ENCODE measurements around the gene PRKD3. TPM values are rescaled to one million over a fixed set of nuclear protein-coding genes. Genes with fewer than 3 reads are reported as not detected.

Gene PRKD3
- total and polyA plus RNA-seq, 9 of the 15 experiments (the other 6 are each of a cell fraction or from before 2014, with no cell fraction given): 4.7 to 26.7 (median 17.0) TPM

GRCh38 chr2:37284381-37284780, 40.3 kb downstream of the PRKD3 start:
- FAIRE-seq: no peak
- ATAC-seq: no peak
- no peak for DNase-seq (ENCODE audit: extremely low read depth in 1 of 4, low spot score in 3 of 4)
- no peak overlapping the region for H3K27ac ChIP-seq (ENCODE audit: extremely low read depth, low read depth, low read length)
- CTCF ChIA-PET (ENCODE audit: low intra/inter-chr PET ratio): no interaction called here
- H3K4me2 ChIP-seq (ENCODE audit: insufficient read depth, low read length): no peak overlapping the region
- H3K9me3 ChIP-seq (replicated peaks; ENCODE audit: control insufficient read depth, insufficient read depth, low read depth, low read length): no peaks in the 10 kb centered on the region
- H3K9me1 ChIP-seq (ENCODE audit: control insufficient read depth, insufficient read depth, low read length): no peaks in the 10 kb centered on the region
- no peaks in the 10 kb centered on the region for H3K79me2 ChIP-seq (ENCODE audit: control insufficient read depth, insufficient read depth, low read length)
- H4K20me1 ChIP-seq (replicated peaks; ENCODE audit: control insufficient read depth, insufficient read depth, low read length): no peaks in the 10 kb centered on the region
- no peak overlapping the region for H3K4me3 ChIP-seq
- TF ChIP-seq SOX6 (IDR thresholded peaks at IDR 0.05) (no peak), ETV5 (CRISPR knock-in tag; IDR thresholded peaks at IDR 0.05; ENCODE audit: low read depth) (no peak), RBM39 (optimal IDR thresholded peaks at IDR 0.05; ENCODE audit: low read depth, low read length) (no peak), RBM22 (IDR thresholded peaks at IDR 0.05; ENCODE audit: low read depth, low read length, poor library complexity, severe bottlenecking) (no peak)
- POLR2A ChIA-PET: interaction anchor here (0.7 kb wide), 1 partner anchor 1469 kb away, joined by 3 read pairs; no protein-coding TSS in a partner anchor
- BruUV-seq (replicated peaks): no TSS peak
- in situ Hi-C loops (cut with MboI): no loop called here
- no peak overlapping the region for H3K9ac ChIP-seq (ENCODE audit: insufficient read depth in 1 of 2, low read depth in 2 of 2, low read length in 2 of 2)
- H2AFZ ChIP-seq (ENCODE audit: low read depth, low read length): no peak overlapping the region
- peaks cover 54% of the 10 kb centered on the region for H3K36me3 ChIP-seq (ENCODE audit: control insufficient read depth, insufficient read depth, low read length)
- H3K27me3 ChIP-seq (ENCODE audit: control insufficient read depth in 2 of 2, insufficient read depth in 2 of 2, low read length in 2 of 2): no peaks in the 10 kb centered on the region
- no peaks in the 10 kb centered on the region for H3K4me1 ChIP-seq (replicated peaks in 1 of 2; ENCODE audit: control insufficient read depth in 2 of 2, insufficient read depth in 2 of 2, low read length in 2 of 2)
- intact Hi-C loops (cut with micrococcal nuclease): loop anchor here (5.0 kb wide), 1 partner anchor 117 kb away; no protein-coding TSS in a partner anchor

- Histone ChIP-seq H3K27ac (ENCODE audit: extremely low read depth, low read depth, low read length) (no peak overlapping the region), H3K9me1 (ENCODE audit: control insufficient read depth, insufficient read depth, low read length) (no peaks in the 10 kb centered on the region), H3K4me2 (ENCODE audit: insufficient read depth, low read length) (no peak overlapping the region), H3K79me2 (ENCODE audit: control insufficient read depth, insufficient read depth, low read length) (no peaks in the 10 kb centered on the region), H3K4me3 (no peak overlapping the region), H3K27me3 (ENCODE audit: control insufficient read depth in 2 of 2, insufficient read depth in 2 of 2, low read length in 2 of 2) (no peaks in the 10 kb centered on the region), H2AFZ (ENCODE audit: low read depth, low read length) (no peak overlapping the region), H3K9ac (ENCODE audit: insufficient read depth in 1 of 2, low read depth in 2 of 2, low read length in 2 of 2) (no peak overlapping the region), H3K9me3 (replicated peaks; ENCODE audit: control insufficient read depth, insufficient read depth, low read depth, low read length) (no peaks in the 10 kb centered on the region), H3K4me1 (replicated peaks in 1 of 2; ENCODE audit: control insufficient read depth in 2 of 2, insufficient read depth in 2 of 2, low read length in 2 of 2) (no peaks in the 10 kb centered on the region), H3K36me3 (ENCODE audit: control insufficient read depth, insufficient read depth, low read length) (peaks cover 55% of the 10 kb centered on the region), H4K20me1 (replicated peaks; ENCODE audit: control insufficient read depth, insufficient read depth, low read length) (no peaks in the 10 kb centered on the region)
- WGBS (ENCODE audit: insufficient coverage, low coverage, missing lambda C conversion rate): 86% methylated on average over 2 of the region's 2 CpGs
- intact Hi-C loops (cut with micrococcal nuclease): loop anchor here (5.0 kb wide), 1 partner anchor 116 kb away; no protein-coding TSS in a partner anchor
- no TSS peak for BruUV-seq (replicated peaks)
- ATAC-seq: no peak
- POLR2A ChIA-PET: no interaction called here
- no peak for DNase-seq (ENCODE audit: extremely low read depth in 1 of 4, low spot score in 3 of 4)
- FAIRE-seq: no peak
- in situ Hi-C loops (cut with MboI): no loop called here
- CTCF ChIA-PET (ENCODE audit: low intra/inter-chr PET ratio): no interaction called here
- TF ChIP-seq MLX (CRISPR knock-in tag; conservative IDR thresholded peaks at IDR 0.05) (no peak), HCFC1 (IDR thresholded peaks at IDR 0.05; ENCODE audit: low read depth, low read length) (no peak), SIN3B (IDR thresholded peaks at IDR 0.05; ENCODE audit: low read depth) (no peak), SOX6 (IDR thresholded peaks at IDR 0.05) (no peak), ZNF449 (CRISPR knock-in tag; IDR thresholded peaks at IDR 0.05) (no peak), SP1 (CRISPR knock-in tag; IDR thresholded peaks at IDR 0.05) (no peak)
Observed at GRCh38 chr2:37283207-37283606, 41.4 kb downstream of the PRKD3 start.
